WTC11 (cell line): ENCODE measurements around the gene GPC4.

Experiments used
- ARID4B ChIP-seq: sonication (generic); formaldehyde crosslinking; IDR thresholded peaks from 2 replicates; pipeline ENCODE4 v1.8.0; 2023; ENCODE audit warnings: missing genetic modification reagents, mild to moderate bottlenecking, borderline replicate concordance
- SMAD3 ChIP-seq: sonication (generic); formaldehyde crosslinking; IDR thresholded peaks from 2 replicates; pipeline ENCODE4 v1.8.0; 2022; ENCODE audit warnings: missing genetic modification reagents, mild to moderate bottlenecking, borderline replicate concordance
- ZNF121 ChIP-seq: sonication (generic); formaldehyde crosslinking; IDR thresholded peaks from 2 replicates; pipeline ENCODE4 v1.8.0; 2023; ENCODE audit warnings: missing genetic modification reagents
- ZSCAN18 ChIP-seq: fragments of 250-450 bp; sonication (Bioruptor Pico); IDR thresholded peaks from 2 replicates; pipeline ENCODE4 v2.1.2; 2022; ENCODE audit warnings: mild to moderate bottlenecking, moderate library complexity
- TF ChIP-seq, protein P1 (sequence below): fragments of 200-600 bp; IDR thresholded peaks from 2 replicates; pipeline ENCODE4 v1.8.0; 2022; ENCODE audit warnings: antibody characterized with exemption

GRCh38 chrX:133323431-133323830, 91.9 kb downstream of the GPC4 start:
- TF ChIP-seq ARID4B (CRISPR knock-in tag) (no peak), ZNF121 (CRISPR knock-in tag) (no peak), ZSCAN18 (CRISPR knock-in tag) (no peak), SMAD3 (CRISPR knock-in tag) (no peak)
- TF ChIP-seq, protein P1, sequence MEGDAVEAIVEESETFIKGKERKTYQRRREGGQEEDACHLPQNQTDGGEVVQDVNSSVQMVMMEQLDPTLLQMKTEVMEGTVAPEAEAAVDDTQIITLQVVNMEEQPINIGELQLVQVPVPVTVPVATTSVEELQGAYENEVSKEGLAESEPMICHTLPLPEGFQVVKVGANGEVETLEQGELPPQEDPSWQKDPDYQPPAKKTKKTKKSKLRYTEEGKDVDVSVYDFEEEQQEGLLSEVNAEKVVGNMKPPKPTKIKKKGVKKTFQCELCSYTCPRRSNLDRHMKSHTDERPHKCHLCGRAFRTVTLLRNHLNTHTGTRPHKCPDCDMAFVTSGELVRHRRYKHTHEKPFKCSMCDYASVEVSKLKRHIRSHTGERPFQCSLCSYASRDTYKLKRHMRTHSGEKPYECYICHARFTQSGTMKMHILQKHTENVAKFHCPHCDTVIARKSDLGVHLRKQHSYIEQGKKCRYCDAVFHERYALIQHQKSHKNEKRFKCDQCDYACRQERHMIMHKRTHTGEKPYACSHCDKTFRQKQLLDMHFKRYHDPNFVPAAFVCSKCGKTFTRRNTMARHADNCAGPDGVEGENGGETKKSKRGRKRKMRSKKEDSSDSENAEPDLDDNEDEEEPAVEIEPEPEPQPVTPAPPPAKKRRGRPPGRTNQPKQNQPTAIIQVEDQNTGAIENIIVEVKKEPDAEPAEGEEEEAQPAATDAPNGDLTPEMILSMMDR = no peak
